ENCODE data around the gene ZMIZ1. TPM values are rescaled to one million over a fixed set of nuclear protein-coding genes. Genes with fewer than 3 reads are reported as not detected.
A peak's percentile ranks its signal among the peaks of the same experiment; 100 is the strongest.

The ZMIZ1 gene
- total and polyA plus RNA-seq, 5 donors: 38.0 to 83.1 (median 71.1) TPM

DNA sequence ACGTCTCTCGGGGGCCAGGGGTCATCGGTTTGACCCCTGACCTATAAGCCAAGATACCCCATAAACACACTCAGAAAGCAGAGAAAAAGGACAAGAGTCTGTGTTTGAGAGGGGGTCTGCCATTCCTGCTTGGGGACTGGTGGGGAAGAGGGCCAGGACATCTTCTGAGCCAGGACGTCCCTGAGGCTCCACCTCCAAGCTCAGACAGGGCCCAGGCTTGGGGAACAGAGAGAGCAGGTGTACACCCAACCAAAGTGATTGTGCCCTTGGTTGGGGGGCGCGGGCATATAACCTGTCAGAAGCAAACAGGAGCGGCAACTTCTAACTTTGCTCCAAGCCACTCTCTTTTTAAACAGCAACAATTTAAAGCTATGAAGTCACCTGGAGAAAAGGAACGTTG is 244.6 kb downstream of the ZMIZ1 start:
- H3K27me3 ChIP-seq (ENCODE audit: control insufficient read depth, insufficient read depth): no peaks in the 10 kb centered on the region
- peaks cover 6% of the 10 kb centered on the region for H3K4me1 ChIP-seq (ENCODE audit: control insufficient read depth, insufficient read depth, low read length)
- ATAC-seq (no peak), DNase-seq (no peak)
- H3K9me3 ChIP-seq (ENCODE audit: control insufficient read depth, low read length): no peaks in the 10 kb centered on the region
- H3K27ac ChIP-seq (ENCODE audit: low read length): no peak overlapping the region
- no peak overlapping the region for H3K4me3 ChIP-seq (ENCODE audit: low read length)
- WGBS: 73% methylated on average over 8 of the region's 8 CpGs
- intact Hi-C loops (cut with DNase I): no loop called here

DNA sequence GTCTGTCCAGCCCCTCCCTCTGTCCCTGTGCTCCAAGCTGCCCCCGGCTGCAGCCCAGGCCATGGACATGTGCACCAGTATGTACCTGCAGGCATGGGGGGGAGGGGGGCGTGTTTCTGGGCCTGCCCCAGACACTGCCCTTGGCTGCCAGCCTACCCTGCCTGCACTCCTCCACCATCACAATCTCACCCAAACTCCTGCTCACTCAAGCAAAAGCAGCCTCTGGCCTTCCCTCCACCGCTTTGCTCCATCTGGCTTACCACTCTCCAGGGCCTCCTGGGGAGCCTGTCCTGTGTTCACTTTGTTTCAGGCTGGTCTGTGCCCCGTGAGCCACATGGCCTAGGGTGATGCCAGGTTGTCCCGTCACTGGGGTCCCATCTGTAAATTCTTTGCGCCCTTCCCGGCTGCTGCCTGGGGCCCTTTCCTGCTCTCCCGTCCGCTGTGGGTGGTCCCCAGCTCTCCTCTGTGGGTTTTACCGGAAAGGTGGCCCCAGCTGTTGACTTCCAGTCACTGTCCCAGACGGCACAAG is 245.2 kb downstream of the ZMIZ1 start:
- no peak overlapping the region for H3K27ac ChIP-seq (ENCODE audit: low read length)
- no peak for ATAC-seq
- WGBS: 82% methylated on average over 11 of the region's 11 CpGs
- DNase-seq: peak in 2 of 3 donors; percentile 14 to 64
- peaks cover 6% of the 10 kb centered on the region for H3K4me1 ChIP-seq (ENCODE audit: control insufficient read depth, insufficient read depth, low read length)
- H3K4me3 ChIP-seq (ENCODE audit: low read length): no peak overlapping the region
- H3K9me3 ChIP-seq (ENCODE audit: control insufficient read depth, low read length): no peaks in the 10 kb centered on the region
- intact Hi-C loops (cut with DNase I): no loop called here
- no peaks in the 10 kb centered on the region for H3K27me3 ChIP-seq (ENCODE audit: control insufficient read depth, insufficient read depth)

DNA sequence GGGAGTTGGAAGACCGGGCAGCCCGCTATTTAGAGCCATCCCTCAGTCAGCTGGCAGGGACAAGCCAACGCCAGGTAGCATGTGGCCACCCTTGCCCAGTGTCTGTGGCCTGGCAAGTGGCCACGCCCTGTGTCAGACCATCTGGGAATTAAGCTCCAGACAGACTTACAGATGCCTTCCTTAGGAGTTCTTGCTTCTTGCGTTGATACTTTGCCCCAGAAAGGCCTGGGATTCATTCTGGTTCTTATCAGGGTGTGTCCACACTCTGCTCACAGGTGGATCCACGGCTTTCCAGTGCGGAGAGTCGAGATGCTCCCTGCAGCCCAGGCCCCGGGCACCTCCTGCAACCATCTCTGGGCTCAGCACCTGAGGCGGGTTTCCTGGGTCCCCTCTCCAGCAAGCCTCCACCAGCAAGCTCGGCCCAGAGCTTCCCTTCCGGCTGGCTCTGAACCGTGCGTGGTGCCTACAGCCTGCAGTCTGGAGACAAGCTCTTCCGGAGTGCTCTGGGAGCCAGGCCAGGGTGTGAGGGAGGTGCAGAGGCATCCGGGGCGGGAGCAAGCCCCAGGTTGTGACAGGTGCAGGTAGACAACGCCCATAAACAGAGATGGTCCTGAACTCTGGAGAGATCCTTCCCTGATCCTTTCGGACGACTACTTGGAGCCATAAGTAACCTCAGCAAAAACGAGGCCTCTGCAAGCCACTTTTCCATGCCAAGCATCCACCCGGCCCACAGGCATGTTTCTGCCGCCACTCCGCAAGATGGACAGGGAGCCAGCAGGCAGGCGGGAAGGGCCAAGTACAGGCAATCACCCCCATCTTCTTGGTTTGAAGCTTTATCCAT is 246.2 kb downstream of the ZMIZ1 start:
- no peak for ATAC-seq
- Histone ChIP-seq H3K9me3 (ENCODE audit: control insufficient read depth, low read length) (no peaks in the 10 kb centered on the region), H3K27me3 (ENCODE audit: control insufficient read depth, insufficient read depth) (no peaks in the 10 kb centered on the region), H3K4me3 (ENCODE audit: low read length) (no peak overlapping the region), H3K4me1 (ENCODE audit: control insufficient read depth, insufficient read depth, low read length) (peaks cover 6% of the 10 kb centered on the region), H3K27ac (ENCODE audit: low read length) (no peak overlapping the region)
- 85% methylated on average over 25 of the region's 25 CpGs for WGBS
- DNase-seq: peak; percentile 12 to 63 (median 42)
- intact Hi-C loops (cut with DNase I): no loop called here

DNA sequence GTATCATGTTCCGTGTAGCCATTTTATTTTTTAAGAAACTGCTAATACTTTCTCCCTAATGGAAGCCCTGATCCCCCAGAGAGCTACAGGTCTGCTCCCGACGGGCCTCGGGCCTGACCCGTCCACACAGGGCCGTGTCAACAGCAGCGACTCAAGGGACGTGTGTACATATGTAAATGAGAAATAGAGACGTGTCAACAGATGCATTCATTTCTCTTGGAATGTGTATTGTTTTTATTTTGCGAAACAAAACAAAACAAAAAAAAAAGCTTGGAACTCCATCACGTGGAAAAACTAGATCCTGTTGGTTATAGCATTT is 246.8 kb downstream of the ZMIZ1 start:
- no peak for DNase-seq
- no peak overlapping the region for H3K4me3 ChIP-seq (ENCODE audit: low read length)
- H3K27me3 ChIP-seq (ENCODE audit: control insufficient read depth, insufficient read depth): no peaks in the 10 kb centered on the region
- H3K9me3 ChIP-seq (ENCODE audit: control insufficient read depth, low read length): no peaks in the 10 kb centered on the region
- H3K4me1 ChIP-seq (ENCODE audit: control insufficient read depth, insufficient read depth, low read length): peaks cover 6% of the 10 kb centered on the region
- intact Hi-C loops (cut with DNase I): no loop called here
- ATAC-seq: no peak
- WGBS: 76% methylated on average over 11 of the region's 11 CpGs
- H3K27ac ChIP-seq (ENCODE audit: low read length): no peak overlapping the region

DNA sequence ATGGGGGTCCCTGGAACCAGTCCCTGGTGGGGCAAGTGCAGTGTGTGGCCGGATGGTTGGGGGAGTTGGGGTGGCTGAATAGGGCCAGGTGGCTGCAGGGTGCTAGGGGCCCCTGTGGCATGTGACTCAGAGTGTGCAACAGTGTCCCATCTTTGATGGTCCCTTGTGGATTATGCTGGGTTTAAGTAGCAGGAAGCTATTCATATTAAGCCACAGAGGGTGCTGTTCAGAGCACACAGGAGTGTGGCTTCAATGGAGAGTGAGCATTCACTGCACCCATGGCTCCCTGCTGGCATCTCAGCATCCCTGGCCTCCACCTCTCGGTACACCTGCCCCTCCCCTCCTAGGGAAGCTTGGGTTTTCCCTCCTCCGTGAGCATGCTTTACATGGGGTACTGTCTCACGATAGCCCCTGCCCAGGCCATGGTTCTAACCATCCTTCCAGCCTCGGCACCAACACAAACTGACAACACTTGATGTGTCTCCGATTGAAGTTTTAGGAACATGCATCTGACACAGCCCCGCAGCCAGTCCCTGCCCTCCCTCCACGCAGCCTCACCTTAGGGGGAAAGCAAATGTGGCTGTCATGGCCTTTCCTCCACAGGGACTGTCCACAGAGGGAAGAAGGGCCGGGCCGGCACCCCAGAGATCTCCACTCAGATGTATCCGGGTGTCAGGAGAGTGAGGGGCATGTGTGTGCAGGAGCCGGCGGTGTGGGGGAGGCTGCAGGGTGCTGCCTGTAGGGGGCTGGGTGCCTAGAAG is 248.1 kb downstream of the ZMIZ1 start:
- peaks cover 6% of the 10 kb centered on the region for H3K4me1 ChIP-seq (ENCODE audit: control insufficient read depth, insufficient read depth, low read length)
- no peak overlapping the region for H3K27ac ChIP-seq (ENCODE audit: low read length)
- H3K27me3 ChIP-seq (ENCODE audit: control insufficient read depth, insufficient read depth): no peaks in the 10 kb centered on the region
- H3K9me3 ChIP-seq (ENCODE audit: control insufficient read depth, low read length): no peaks in the 10 kb centered on the region
- no peak overlapping the region for H3K4me3 ChIP-seq (ENCODE audit: low read length)
- peak; percentile 11 to 60 (median 59) for DNase-seq
- intact Hi-C loops (cut with DNase I): no loop called here
- peak; percentile 6 to 8 for ATAC-seq
- WGBS: 30% methylated on average over 13 of the region's 13 CpGs

DNA sequence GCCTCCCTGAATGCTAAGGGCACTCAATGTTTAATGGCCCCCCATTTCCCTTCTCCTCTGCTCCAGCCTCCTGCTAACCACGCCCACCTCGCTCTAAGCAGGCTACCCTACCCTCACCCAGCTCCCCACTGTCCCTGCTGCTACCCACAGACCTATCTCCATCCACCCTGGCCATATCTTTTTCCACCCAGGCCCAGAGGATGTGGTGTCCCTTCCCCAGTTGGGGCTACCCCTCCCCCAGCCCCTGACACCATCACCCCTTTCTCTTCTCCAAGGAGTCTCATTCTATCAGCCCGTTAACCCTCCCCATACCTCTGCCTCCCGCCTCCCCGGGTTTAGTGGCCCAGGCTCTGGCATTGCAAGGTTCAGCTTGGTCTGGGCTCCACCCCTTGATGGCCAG is 249.6 kb downstream of the ZMIZ1 start:
- peak; percentile 1 to 7 for ATAC-seq
- Histone ChIP-seq H3K4me3 (ENCODE audit: low read length) (no peak overlapping the region), H3K27ac (ENCODE audit: low read length) (no peak overlapping the region), H3K4me1 (ENCODE audit: control insufficient read depth, insufficient read depth, low read length) (peaks cover 6% of the 10 kb centered on the region), H3K27me3 (ENCODE audit: control insufficient read depth, insufficient read depth) (no peaks in the 10 kb centered on the region), H3K9me3 (ENCODE audit: control insufficient read depth, low read length) (no peaks in the 10 kb centered on the region)
- WGBS: 93% methylated on average over 5 of the region's 5 CpGs
- intact Hi-C loops (cut with DNase I): no loop called here
- no peak for DNase-seq

DNA sequence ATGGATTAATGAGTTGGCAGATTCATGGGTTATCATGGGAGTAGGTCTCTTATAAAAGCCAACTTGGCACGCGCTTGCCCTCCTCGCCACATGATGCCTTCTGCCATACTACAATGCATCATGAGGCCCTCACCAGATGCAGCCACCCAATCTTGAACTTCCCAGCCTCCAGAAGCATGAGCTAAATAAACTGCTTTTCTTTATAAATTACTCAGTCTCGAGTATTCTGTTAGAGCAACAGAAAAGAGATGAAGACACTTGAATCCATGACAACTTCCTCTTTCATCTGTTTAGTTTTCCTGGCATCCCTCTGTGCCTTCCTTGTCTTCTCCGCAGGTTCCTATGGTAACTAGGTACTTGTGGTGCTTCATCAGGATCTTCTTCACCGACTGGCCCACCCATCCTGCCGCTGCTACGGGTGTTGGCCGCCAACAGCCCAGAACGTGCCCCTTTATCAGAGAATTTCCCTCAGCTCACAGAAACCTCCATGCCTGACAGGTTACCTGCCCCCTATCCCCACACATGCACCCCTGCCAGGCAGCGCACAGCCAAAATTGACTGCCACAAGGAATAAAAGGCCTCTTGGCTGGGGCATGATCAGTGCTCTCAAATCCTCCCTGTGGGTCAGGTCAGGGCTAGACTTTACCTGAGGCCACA is 250.5 kb downstream of the ZMIZ1 start:
- ATAC-seq: no peak

DNA sequence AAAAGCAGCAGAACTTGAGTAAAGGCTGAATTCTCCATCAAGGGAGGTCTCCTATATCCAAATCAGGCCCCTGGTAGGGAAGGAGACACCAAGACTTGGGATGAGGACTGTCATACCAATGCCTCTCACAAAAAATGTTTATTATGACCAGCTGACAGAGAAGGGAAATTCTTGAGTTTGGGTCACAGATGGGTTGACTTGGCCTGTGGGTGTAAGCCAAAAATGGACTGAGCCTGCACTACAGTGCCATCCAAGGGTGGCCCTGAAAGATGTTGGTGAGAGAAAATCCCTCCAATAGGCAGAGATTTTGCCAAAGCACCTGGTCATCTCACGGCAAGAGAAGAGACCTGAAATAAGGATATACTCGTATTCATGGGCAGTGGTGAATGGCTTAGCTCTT is 251.6 kb downstream of the ZMIZ1 start:
- 95% methylated on average over 2 of the region's 2 CpGs for WGBS
- peaks cover 4% of the 10 kb centered on the region for H3K4me1 ChIP-seq (ENCODE audit: control insufficient read depth, insufficient read depth, low read length)
- no peaks in the 10 kb centered on the region for H3K27me3 ChIP-seq (ENCODE audit: control insufficient read depth, insufficient read depth)
- DNase-seq (no peak), ATAC-seq (no peak)
- no peak overlapping the region for H3K27ac ChIP-seq (ENCODE audit: low read length)
- intact Hi-C loops (cut with DNase I): no loop called here
- H3K4me3 ChIP-seq (ENCODE audit: low read length): no peak overlapping the region
- H3K9me3 ChIP-seq (ENCODE audit: control insufficient read depth, low read length): no peaks in the 10 kb centered on the region

More for the DNA sequence above, 250.5 kb downstream of the ZMIZ1 start:
- DNase-seq: peak in 1 of 3 donors; percentile 40
- Histone ChIP-seq H3K27ac (ENCODE audit: low read length) (no peak overlapping the region), H3K9me3 (ENCODE audit: control insufficient read depth, low read length) (no peaks in the 10 kb centered on the region), H3K27me3 (ENCODE audit: control insufficient read depth, insufficient read depth) (no peaks in the 10 kb centered on the region), H3K4me3 (ENCODE audit: low read length) (no peak overlapping the region), H3K4me1 (ENCODE audit: control insufficient read depth, insufficient read depth, low read length) (peaks cover 6% of the 10 kb centered on the region)
- 80% methylated on average over 11 of the region's 11 CpGs for WGBS
- intact Hi-C loops (cut with DNase I): no loop called here

DNA sequence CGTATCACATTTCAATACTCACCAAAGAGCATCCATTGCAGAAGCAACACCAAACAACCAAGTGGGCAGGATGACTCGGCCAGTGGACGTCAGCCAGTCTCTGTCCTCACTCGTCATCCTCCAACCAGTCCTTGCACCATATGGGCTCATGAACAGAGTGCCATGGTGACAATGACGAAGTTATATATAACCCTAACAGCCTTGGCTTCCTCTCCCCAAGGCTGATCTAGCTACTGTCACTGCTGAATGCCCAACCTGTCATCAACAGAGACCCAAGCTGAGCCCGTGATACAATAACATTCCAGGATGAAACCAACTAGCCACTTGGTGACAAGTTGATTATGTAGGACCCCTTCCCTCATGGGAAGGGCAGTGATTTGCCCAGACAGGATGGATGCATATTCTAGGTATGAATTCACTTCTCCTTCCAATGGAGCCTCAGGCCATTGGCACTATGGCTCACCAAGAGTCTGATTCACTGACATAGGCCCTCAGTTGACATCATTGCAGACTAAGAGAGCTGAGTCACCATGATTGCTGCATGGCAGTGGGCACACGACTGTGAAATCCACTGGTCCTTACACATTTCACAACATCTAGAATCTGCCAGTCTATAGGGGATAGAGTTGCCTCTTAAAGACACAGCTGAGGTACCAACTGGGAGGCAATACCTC is 252.2 kb downstream of the ZMIZ1 start:
- WGBS: 76% methylated on average over 7 of the region's 7 CpGs
- intact Hi-C loops (cut with DNase I): no loop called here
- Histone ChIP-seq H3K27ac (ENCODE audit: low read length) (no peak overlapping the region), H3K27me3 (ENCODE audit: control insufficient read depth, insufficient read depth) (no peaks in the 10 kb centered on the region), H3K4me3 (ENCODE audit: low read length) (no peak overlapping the region), H3K9me3 (ENCODE audit: control insufficient read depth, low read length) (no peaks in the 10 kb centered on the region), H3K4me1 (ENCODE audit: control insufficient read depth, insufficient read depth, low read length) (peaks cover 4% of the 10 kb centered on the region)
- no peak for ATAC-seq
- DNase-seq: peak in 1 of 3 donors; percentile 10

DNA sequence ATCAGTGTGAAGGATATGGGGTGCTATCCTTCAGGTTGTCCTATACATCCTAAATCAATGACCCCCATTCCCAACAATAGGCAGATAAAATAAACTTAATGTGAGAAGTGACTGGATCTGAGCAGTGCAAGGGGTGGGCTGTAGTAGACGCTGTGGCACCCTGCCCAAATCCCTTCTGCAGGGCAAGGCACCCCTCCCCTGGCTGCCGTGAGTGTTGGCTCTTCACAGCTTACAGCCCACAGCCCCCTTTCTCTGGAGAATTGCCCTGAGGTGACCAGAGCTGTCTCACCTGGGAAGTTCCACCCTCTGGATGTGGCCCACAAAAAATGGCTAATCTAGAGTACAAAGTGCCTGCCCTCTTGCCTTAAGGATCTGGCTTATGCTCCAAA is 252.7 kb downstream of the ZMIZ1 start:
- ATAC-seq (no peak), DNase-seq (peak in 2 of 3 donors; percentile 12 to 40)
- Histone ChIP-seq H3K4me3 (ENCODE audit: low read length) (no peak overlapping the region), H3K27ac (ENCODE audit: low read length) (no peak overlapping the region), H3K9me3 (ENCODE audit: control insufficient read depth, low read length) (no peaks in the 10 kb centered on the region), H3K27me3 (ENCODE audit: control insufficient read depth, insufficient read depth) (no peaks in the 10 kb centered on the region), H3K4me1 (ENCODE audit: control insufficient read depth, insufficient read depth, low read length) (peaks cover 4% of the 10 kb centered on the region)
- intact Hi-C loops (cut with DNase I): no loop called here
- WGBS: 81% methylated on average over 2 of the region's 2 CpGs
